Gastrocnemius medialis (tissue), 4 donors: ENCODE data around the gene HAVCR2. TPM values are rescaled to one million over a fixed set of nuclear protein-coding genes. Genes with fewer than 3 reads are reported as not detected.

Source experiments
- ATAC-seq, 2 donors: fragments of 150-250 bp; one replicate each; pipeline ENCODE4 v1.9.1; 2016
- DNase-seq, 2 donors: peaks; one replicate each; pipeline ENCODE4 v3.0.0-alpha.2; 2019
- H3K27ac ChIP-seq, 4 donors: fragments of 200-600 bp; sonication (generic); 1 replicate in 1 of 4; 2 replicates in 3 of 4; pipeline ENCODE4 v1.5.1; 2016 to 2018; ENCODE audit warnings: mild to moderate bottlenecking in 2 of 4, moderate library complexity in 1 of 4
- H3K27me3 ChIP-seq, 3 donors: fragments of 200-600 bp; sonication (generic) in 2 of 3; 1 replicate in 1 of 3; 2 replicates in 2 of 3; pipeline versions ENCODE4 v1.5.1 to v1.6.0; 2016 to 2019; ENCODE audit warnings: mild to moderate bottlenecking in 1 of 3, moderate library complexity in 1 of 3
- H3K36me3 ChIP-seq, 2 donors: fragments of 200-600 bp; sonication (generic) in 1 of 2; one replicate each; pipeline ENCODE4 v1.5.1; 2017 to 2018
- H3K4me1 ChIP-seq, 2 donors: fragments of 200-600 bp; sonication (generic) in 1 of 2; one replicate each; pipeline ENCODE4 v1.5.1; 2016 to 2017; ENCODE audit warnings: mild to moderate bottlenecking in 2 of 2
- H3K4me3 ChIP-seq, 4 donors: fragments of 200-600 bp; sonication (generic) in 3 of 4; 1 replicate in 1 of 4; 2 replicates in 3 of 4; pipeline ENCODE4 v1.5.1; 2016 to 2019; ENCODE audit warnings: mild to moderate bottlenecking in 2 of 4
- H3K9me3 ChIP-seq, 3 donors: fragments of 200-600 bp; sonication (generic) in 2 of 3; 1 replicate in 1 of 3; 2 replicates in 2 of 3; pipeline ENCODE4 v1.5.1; 2016 to 2019
- CTCF ChIP-seq, 5 experiments: fragments of 450-650 bp in 3 of 5; fragments of 200-600 bp in 2 of 5; sonication (generic) in 2 of 5; IDR thresholded peaks in 4 of 5; conservative IDR thresholded peaks in 1 of 5; 1 replicate in 4 of 5; 2 replicates in 1 of 5; pipeline ENCODE4 v1.5.1; 2016 to 2019; ENCODE audit warnings: antibody characterized with exemption in 5 of 5, mild to moderate bottlenecking in 3 of 5, moderate library complexity in 3 of 5
- POLR2A ChIP-seq, 2 donors: fragments of 450-650 bp; IDR thresholded peaks; one replicate each; pipeline ENCODE4 v1.6.1; 2017; ENCODE audit warnings: antibody characterized with exemption in 2 of 2, mild to moderate bottlenecking in 2 of 2, moderate library complexity in 2 of 2
- in situ Hi-C, 4 donors: fragments of 200-750 bp; cut with MboI; loops; one replicate each; pipeline versions ENCODE4 v1.15.0 to v1.8.0; 2017; ENCODE audit warnings: low sequenced_read_pairs in 4 of 4
- intact Hi-C: fragments of 100-400 bp; cut with DNase I; formaldehyde crosslinking; loops from one replicate; pipeline ENCODE4 v1.15.1; 2023; ENCODE audit warnings: low total_unique reads
- total RNA-seq, 4 donors: library from RNA; depleted of rRNA; stranded (reverse); fragments of >200 nt; gene quantifications; one replicate each; pipeline versions ENCODE4 v1.1.0 to v1.2.3, GENCODE V29; 2016

Gene HAVCR2
- total RNA-seq, 4 donors from 2014 or later, result 1.2 to 5.0 (median 1.6) TPM

- intact Hi-C loops (loop anchor here (10.0 kb wide), 1 partner anchor 596 kb away; the partner anchor contains the start of gene LSM11), in situ Hi-C loops (loop anchor here in 3 of 4 donors (10.0 to 25.0 kb wide), 2 partner anchors 586 to 588 kb away; partner anchors contain the start of genes THG1L (in 3 of the 3) and LSM11 (in 2 of the 3))
- Histone ChIP-seq H3K4me3 (no peak overlapping the region), H3K36me3 (no peaks in the 10 kb centered on the region), H3K4me1 (no peaks in the 10 kb centered on the region), H3K9me3 (no peaks in the 10 kb centered on the region), H3K27ac (no peak overlapping the region), H3K27me3 (no peaks in the 10 kb centered on the region)
- ATAC-seq (peak; percentile 60), DNase-seq (peak in 1 of 2 donors; percentile 30)
- TF ChIP-seq POLR2A (IDR thresholded peaks at IDR 0.05) (no peak), CTCF (IDR thresholded peaks at IDR 0.05 in 4 of 5, conservative IDR thresholded peaks at IDR 0.05 in 1 of 5) (peak in 4 of 5 experiments; percentile 54 to 82 (median 68))
Observed at GRCh38 chr5:157148734-157149615, 40.1 kb upstream of the HAVCR2 start.

GRCh38 chr5:157143127-157143971 lies 34.5 kb upstream of the HAVCR2 start:
- no peak for TF ChIP-seq POLR2A (IDR thresholded peaks at IDR 0.05)
- TF ChIP-seq CTCF (IDR thresholded peaks at IDR 0.05 in 4 of 5, conservative IDR thresholded peaks at IDR 0.05 in 1 of 5), result no peak
- peaks cover 0 to 5% of the 10 kb centered on the region in 2 donors for H3K36me3 ChIP-seq
- in situ Hi-C loops, result loop anchor here in 3 of 4 donors (10.0 to 25.0 kb wide), 2 partner anchors 591 to 594 kb away; partner anchors contain the start of genes THG1L (in 3 of the 3) and LSM11 (in 2 of the 3)

GRCh38 chr5:157142317-157143126 lies 33.7 kb upstream of the HAVCR2 start, which contains the start of gene MED7:
Gene MED7, minus strand, starts transcription at chr5:157142865. Its CDS starts 3,434 bp downstream, at chr5:157139431.
- ATAC-seq (peak; percentile 98 to 100), DNase-seq (peak; percentile 95)
- H3K4me3 ChIP-seq, result peak within 1 kb of the TSS; percentile 68 to 96 (median 86)
- in situ Hi-C loops, result loop anchor here in 3 of 4 donors (10.0 to 25.0 kb wide), 2 partner anchors 592 to 595 kb away; partner anchors contain the start of genes THG1L (in 3 of the 3) and LSM11 (in 2 of the 3)
- intact Hi-C loops, result loop anchor here (5.0 to 10.0 kb wide), 2 partner anchors 602 to 715 kb away; partner anchors contain the start of genes CLINT1 and LSM11
- no peaks in the 10 kb centered on the region for H3K9me3 ChIP-seq
- TF ChIP-seq CTCF (IDR thresholded peaks at IDR 0.05 in 4 of 5, conservative IDR thresholded peaks at IDR 0.05 in 1 of 5), result no peak
- peak; percentile 57 to 76 for TF ChIP-seq POLR2A (IDR thresholded peaks at IDR 0.05)
- H3K36me3 ChIP-seq, result peaks cover 0 to 13% of the 10 kb centered on the region in 2 donors
- H3K4me1 ChIP-seq, result peaks cover 10% of the 10 kb centered on the region in 2 donors
- no peaks in the 10 kb centered on the region for H3K27me3 ChIP-seq
- H3K27ac ChIP-seq, result peak within 1 kb of the TSS; percentile 83 to 90 (median 89)

More at GRCh38 chr5:157143127-157143971, 34.5 kb upstream of the HAVCR2 start:
- H3K27ac ChIP-seq, result peak overlapping the region; percentile 83 to 90 (median 89)
- H3K4me1 ChIP-seq, result peaks cover 10% of the 10 kb centered on the region in 2 donors
- DNase-seq, result peak; percentile 4 to 32
- peak overlapping the region; percentile 68 to 96 (median 86) for H3K4me3 ChIP-seq
- no peaks in the 10 kb centered on the region for H3K9me3 ChIP-seq
- intact Hi-C loops, result loop anchor here (5.0 to 10.0 kb wide), 2 partner anchors 601 to 714 kb away; partner anchors contain the start of genes CLINT1 and LSM11
- no peaks in the 10 kb centered on the region for H3K27me3 ChIP-seq
- peak; percentile 82 for ATAC-seq
